Smooth muscle cell (in vitro differentiated cells): ENCODE results near the gene GLDN. TPM values are rescaled to one million over a fixed set of nuclear protein-coding genes. Genes with fewer than 3 reads are reported as not detected.
A peak's percentile ranks its signal among the peaks of the same experiment; 100 is the strongest.

Experiments used
- DNase-seq: peaks from one replicate; lab custom pipeline; 2025; ENCODE audit not compliant: unreplicated experiment; lab: John Stamatoyannopoulos, UW
- H2AFZ ChIP-seq: fragments of 200-600 bp; sonication (generic); 2 replicates; pipeline ENCODE4 v1.6.0; 2016; ENCODE audit warnings: antibody characterized with exemption, low read depth, mild to moderate bottlenecking
- H3F3A ChIP-seq: fragments of 200-600 bp; sonication (generic); 2 replicates; pipeline ENCODE4 v1.6.0; 2017; ENCODE audit warnings: antibody characterized with exemption, low read depth
- H3K27ac ChIP-seq: fragments of 200-600 bp; sonication (generic); 2 replicates; pipeline ENCODE4 v1.5.1; 2016; ENCODE audit warnings: low read depth, mild to moderate bottlenecking
- H3K27me3 ChIP-seq: fragments of 200-600 bp; sonication (generic); 2 replicates; pipeline ENCODE4 v1.6.1; 2016; ENCODE audit warnings: low read depth, mild to moderate bottlenecking
- H3K36me3 ChIP-seq: fragments of 200-600 bp; sonication (generic); 2 replicates; pipeline ENCODE4 v1.5.1; 2016; ENCODE audit warnings: low read depth
- H3K4me1 ChIP-seq: fragments of 200-600 bp; sonication (generic); 2 replicates; pipeline ENCODE4 v1.5.1; 2016; ENCODE audit warnings: low read depth
- H3K4me2 ChIP-seq: fragments of 200-600 bp; sonication (generic); 2 replicates; pipeline ENCODE4 v1.6.0; 2016; ENCODE audit warnings: mild to moderate bottlenecking
- H3K4me3 ChIP-seq: fragments of 200-600 bp; sonication (generic); 2 replicates; pipeline ENCODE4 v1.5.1; 2016; ENCODE audit warnings: mild to moderate bottlenecking
- H3K79me2 ChIP-seq: fragments of 200-600 bp; sonication (generic); 2 replicates; pipeline ENCODE4 v1.6.0; 2016; ENCODE audit warnings: low read depth, mild to moderate bottlenecking
- H3K9ac ChIP-seq: fragments of 200-600 bp; sonication (generic); 2 replicates; pipeline ENCODE4 v1.6.0; 2016; ENCODE audit warnings: low read depth
- H3K9me3 ChIP-seq: fragments of 200-600 bp; sonication (generic); replicated peaks from 2 replicates; pipeline ENCODE4 v1.5.1; 2016; ENCODE audit warnings: low read depth
- H4K20me1 ChIP-seq: fragments of 200-600 bp; sonication (generic); 2 replicates; pipeline ENCODE4 v1.6.0; 2016; ENCODE audit warnings: low read depth
- CTCF ChIP-seq: fragments of 200-600 bp; sonication (generic); IDR thresholded peaks from 2 replicates; pipeline ENCODE4 v1.5.1; 2017; ENCODE audit warnings: borderline replicate concordance, mild to moderate bottlenecking, antibody characterized with exemption; ENCODE audit not compliant: insufficient read depth, poor library complexity, severe bottlenecking
- WGBS: methylation state at CpG from one replicate; pipeline ENCODE4 v1.1.7; 2016; ENCODE audit warnings: low lambda C conversion rate; 5-methylcytosine and 5-hydroxymethylcytosine counted together
- polyA plus RNA-seq: library from polyadenylated mRNA; unstranded; fragments of >200 nt; fragmentation: Nextera tagmentation; extraction: Ambion mirVana; gene quantifications from 2 replicates; pipeline ENCODE4 v1.2.1, GENCODE V29; 2016
- total RNA-seq: library from RNA; depleted of rRNA; stranded (reverse); fragments of >200 nt; gene quantifications from 2 replicates; pipeline ENCODE4 v1.2.3, GENCODE V29; 2014

Gene GLDN
- total and polyA plus RNA-seq, 2 experiments from 2014 or later: 0.18 to 0.81 TPM

- H3K27me3 ChIP-seq: no peaks in the 10 kb centered on the region
- H3K9me3 ChIP-seq: no peaks in the 10 kb centered on the region
- no peaks in the 10 kb centered on the region for H3K36me3 ChIP-seq
- no peak overlapping the region for H2AFZ ChIP-seq
- no peak overlapping the region for H3K9ac ChIP-seq
- H3F3A ChIP-seq: peaks cover 13% of the 10 kb centered on the region
- peaks cover 26% of the 10 kb centered on the region for H3K4me1 ChIP-seq
- DNase-seq: no peak
- no peaks in the 10 kb centered on the region for H3K79me2 ChIP-seq
- H3K27ac ChIP-seq: no peak overlapping the region
- 94% methylated on average over 6 of the region's 6 CpGs for WGBS
- H3K4me2 ChIP-seq: no peak overlapping the region
- no peak overlapping the region for H3K4me3 ChIP-seq
- TF ChIP-seq CTCF: no peak
- no peaks in the 10 kb centered on the region for H4K20me1 ChIP-seq
Measured at GRCh38 chr15:51365417-51365816, 24.0 kb downstream of the GLDN start.

- H3K36me3 ChIP-seq: no peaks in the 10 kb centered on the region
- H3K27me3 ChIP-seq: no peaks in the 10 kb centered on the region
- H3K79me2 ChIP-seq: no peaks in the 10 kb centered on the region
- no peaks in the 10 kb centered on the region for H3K9me3 ChIP-seq
- peaks cover 13% of the 10 kb centered on the region for H3F3A ChIP-seq
- no peaks in the 10 kb centered on the region for H4K20me1 ChIP-seq
- TF ChIP-seq CTCF: no peak
- no peak overlapping the region for H3K27ac ChIP-seq
- WGBS: 66% methylated on average over 5 of the region's 5 CpGs
- H3K9ac ChIP-seq: no peak overlapping the region
- no peak overlapping the region for H3K4me2 ChIP-seq
- H3K4me3 ChIP-seq: no peak overlapping the region
- no peak for DNase-seq
- peaks cover 26% of the 10 kb centered on the region for H3K4me1 ChIP-seq
- no peak overlapping the region for H2AFZ ChIP-seq
Measured at GRCh38 chr15:51366071-51366470, 24.6 kb downstream of the GLDN start.

- H3K27me3 ChIP-seq: no peaks in the 10 kb centered on the region
- no peaks in the 10 kb centered on the region for H4K20me1 ChIP-seq
- H3K4me1 ChIP-seq: peaks cover 26% of the 10 kb centered on the region
- peaks cover 13% of the 10 kb centered on the region for H3F3A ChIP-seq
- DNase-seq: no peak
- H3K9ac ChIP-seq: no peak overlapping the region
- WGBS: 67% methylated on average over 3 of the region's 3 CpGs
- no peak for TF ChIP-seq CTCF
- H3K79me2 ChIP-seq: no peaks in the 10 kb centered on the region
- H3K9me3 ChIP-seq: no peaks in the 10 kb centered on the region
- peak overlapping the region; percentile 58 for H3K27ac ChIP-seq
- peak overlapping the region; percentile 24 for H3K4me2 ChIP-seq
- H2AFZ ChIP-seq: no peak overlapping the region
- H3K4me3 ChIP-seq: no peak overlapping the region
- H3K36me3 ChIP-seq: no peaks in the 10 kb centered on the region
Measured at GRCh38 chr15:51366920-51367319, 25.5 kb downstream of the GLDN start.

- Histone ChIP-seq H3K27ac (peak overlapping the region; percentile 90), H3K79me2 (no peaks in the 10 kb centered on the region)
Measured at GRCh38 chr15:51367322-51367976, 26.0 kb downstream of the GLDN start.

More at GRCh38 chr15:51367322-51367976, 26.0 kb downstream of the GLDN start:
- peaks cover 13% of the 10 kb centered on the region for H3F3A ChIP-seq
- H3K9ac ChIP-seq: peak overlapping the region; percentile 55
- H4K20me1 ChIP-seq: no peaks in the 10 kb centered on the region
- no peaks in the 10 kb centered on the region for H3K36me3 ChIP-seq
- no peak for TF ChIP-seq CTCF
- 44% methylated on average over 10 of the region's 10 CpGs for WGBS
- no peak overlapping the region for H2AFZ ChIP-seq
- no peak overlapping the region for H3K4me3 ChIP-seq
- peaks cover 26% of the 10 kb centered on the region for H3K4me1 ChIP-seq
- H3K27me3 ChIP-seq: no peaks in the 10 kb centered on the region
- peak; percentile 18 for DNase-seq
- no peaks in the 10 kb centered on the region for H3K9me3 ChIP-seq
- H3K4me2 ChIP-seq: peak overlapping the region; percentile 42
